ENCODE measurements around the gene ATXN2L.

GRCh38 chr16:28845293-28845692 is 22.5 kb downstream of the ATXN2L start:
- TF ChIP-seq CTCF (IDR thresholded peaks at IDR 0.05) = no peak
- no peak for TF ChIP-seq TCF7L2 (IDR thresholded peaks at IDR 0.05; ENCODE audit: low read depth, low read length)
- no peak for TF ChIP-seq POLR2AphosphoS5 (IDR thresholded peaks at IDR 0.05; ENCODE audit: low read depth, low read length)
- TF ChIP-seq SIN3A (IDR thresholded peaks at IDR 0.05; ENCODE audit: borderline replicate concordance, insufficient read depth, low read depth, low read length) = no peak
- TF ChIP-seq REST (IDR thresholded peaks at IDR 0.05; ENCODE audit: insufficient read depth in 1 of 2, low read depth in 2 of 2, low read length in 1 of 2) = no peak

Data from Panc1 (cell line).